H1 (cell line): Measurements from ENCODE around the gene WDR64. TPM values are rescaled to one million over a fixed set of nuclear protein-coding genes. Genes with fewer than 3 reads are reported as not detected.

Experiments used
- CREB1 ChIP-seq: IDR thresholded peaks from 2 replicates; pipeline ENCODE4 v1.6.1; 2012; ENCODE audit warnings: inconsistent platforms
- E2F6 ChIP-seq: IDR thresholded peaks from 2 replicates; pipeline ENCODE4 v1.6.1; 2012; ENCODE audit warnings: inconsistent platforms
- GTF2F1 ChIP-seq: IDR thresholded peaks from 2 replicates; pipeline ENCODE4 v1.6.1; 2012; ENCODE audit warnings: low read depth, low read length, improper control_type of control experiment, borderline replicate concordance
- KDM5A ChIP-seq: fragments of 200-600 bp; IDR thresholded peaks from 2 replicates; pipeline ENCODE4 v1.7.1; 2012; ENCODE audit warnings: mild to moderate bottlenecking, low read length, inconsistent platforms, mixed read lengths
- MAX ChIP-seq: IDR thresholded peaks from 2 replicates; pipeline ENCODE4 v1.6.1; 2012; ENCODE audit warnings: inconsistent platforms
- RNF2 ChIP-seq: fragments of 200-900, 300-1000 bp; sonication (generic); IDR thresholded peaks from 2 replicates; pipeline ENCODE4 v1.7.1; 2016; ENCODE audit warnings: borderline replicate concordance, low read depth, mild to moderate bottlenecking, antibody characterized with exemption, low read length; ENCODE audit not compliant: poor library complexity, severe bottlenecking; ENCODE audit errors: missing control alignments
- SAP30 ChIP-seq: fragments of 300-600 bp; sonication (generic); IDR thresholded peaks from 2 replicates; pipeline ENCODE4 v1.7.1; 2012; ENCODE audit warnings: low read length, moderate library complexity, mild to moderate bottlenecking, inconsistent platforms; ENCODE audit not compliant: insufficient read depth, insufficient replicate concordance
- SUZ12 ChIP-seq: fragments of 200-600 bp; sonication (generic); IDR thresholded peaks from 2 replicates; pipeline ENCODE4 v1.6.1; 2012; ENCODE audit warnings: mild to moderate bottlenecking, inconsistent platforms, low read length, moderate library complexity, mixed read lengths
- polyA plus RNA-seq, 7 experiments: library from polyadenylated mRNA; depleted of rRNA in 3 of 7; stranded (reverse) in 5 of 7; unstranded in 2 of 7; fragments of >200 nt in 5 of 7; fragments of 200-250 nt in 2 of 7; gene quantifications; 1 replicate in 5 of 7; 2 replicates in 1 of 7; 4 replicates in 1 of 7; pipeline versions ENCODE4 v1.2.1 to v1.2.3, GENCODE V29; 2011 to 2013; ENCODE audit warnings: missing spikeins in 2 of 7, mixed read lengths in 2 of 7
- total RNA-seq: library from RNA; stranded (reverse); fragmentation: NEBNext Ultra II Directional; extraction: Animal tissue kit (Norgen Biotek cat#: 25700); gene quantifications from 2 replicates; pipeline ENCODE4 v1.2.1, GENCODE V29; 2021
- TF ChIP-seq, protein P1 (sequence below): fragments of 300-600 bp; sonication (generic); IDR thresholded peaks from 2 replicates; pipeline ENCODE4 v1.7.1; 2012; ENCODE audit warnings: low read length, moderate library complexity, mild to moderate bottlenecking, inconsistent platforms; ENCODE audit not compliant: insufficient replicate concordance

WDR64 gene
- total and polyA plus RNA-seq, 2 of the 8 experiments (the other 6 are each of a cell fraction or from before 2014, with no cell fraction given) = 0.02 TPM; not detected in 1

DNA sequence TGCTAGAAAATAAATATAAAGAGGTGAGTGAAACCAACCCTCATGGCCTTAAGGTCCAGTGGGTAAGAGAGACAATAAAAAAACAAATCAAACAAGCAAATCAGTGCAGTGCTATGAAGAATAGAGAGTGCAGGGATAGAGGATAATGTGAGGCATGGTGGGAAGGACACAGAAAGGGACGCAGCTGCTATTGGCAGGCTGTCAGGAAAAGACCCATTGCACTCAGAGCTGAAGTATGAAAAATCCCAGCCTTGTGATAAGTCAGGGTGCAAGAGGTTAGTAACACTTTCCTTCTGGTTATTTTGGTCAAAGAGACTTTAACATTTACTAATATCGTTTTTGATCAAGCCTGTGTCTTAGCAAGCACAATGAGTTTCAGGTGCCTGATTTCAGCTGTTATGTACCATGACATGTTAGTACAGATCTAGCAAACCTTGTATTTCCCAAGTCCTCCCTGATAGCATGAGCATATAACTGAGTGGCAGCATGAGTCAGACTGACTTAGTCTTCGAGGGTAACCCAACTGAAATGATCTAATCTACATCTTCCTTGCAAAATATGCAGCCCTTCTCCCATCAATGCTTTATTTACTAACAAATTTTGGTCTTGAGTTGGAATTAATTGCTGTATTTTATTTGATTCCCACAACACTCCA, 43.6 kb upstream of the WDR64 start (continued):
- TF ChIP-seq, protein P1, sequence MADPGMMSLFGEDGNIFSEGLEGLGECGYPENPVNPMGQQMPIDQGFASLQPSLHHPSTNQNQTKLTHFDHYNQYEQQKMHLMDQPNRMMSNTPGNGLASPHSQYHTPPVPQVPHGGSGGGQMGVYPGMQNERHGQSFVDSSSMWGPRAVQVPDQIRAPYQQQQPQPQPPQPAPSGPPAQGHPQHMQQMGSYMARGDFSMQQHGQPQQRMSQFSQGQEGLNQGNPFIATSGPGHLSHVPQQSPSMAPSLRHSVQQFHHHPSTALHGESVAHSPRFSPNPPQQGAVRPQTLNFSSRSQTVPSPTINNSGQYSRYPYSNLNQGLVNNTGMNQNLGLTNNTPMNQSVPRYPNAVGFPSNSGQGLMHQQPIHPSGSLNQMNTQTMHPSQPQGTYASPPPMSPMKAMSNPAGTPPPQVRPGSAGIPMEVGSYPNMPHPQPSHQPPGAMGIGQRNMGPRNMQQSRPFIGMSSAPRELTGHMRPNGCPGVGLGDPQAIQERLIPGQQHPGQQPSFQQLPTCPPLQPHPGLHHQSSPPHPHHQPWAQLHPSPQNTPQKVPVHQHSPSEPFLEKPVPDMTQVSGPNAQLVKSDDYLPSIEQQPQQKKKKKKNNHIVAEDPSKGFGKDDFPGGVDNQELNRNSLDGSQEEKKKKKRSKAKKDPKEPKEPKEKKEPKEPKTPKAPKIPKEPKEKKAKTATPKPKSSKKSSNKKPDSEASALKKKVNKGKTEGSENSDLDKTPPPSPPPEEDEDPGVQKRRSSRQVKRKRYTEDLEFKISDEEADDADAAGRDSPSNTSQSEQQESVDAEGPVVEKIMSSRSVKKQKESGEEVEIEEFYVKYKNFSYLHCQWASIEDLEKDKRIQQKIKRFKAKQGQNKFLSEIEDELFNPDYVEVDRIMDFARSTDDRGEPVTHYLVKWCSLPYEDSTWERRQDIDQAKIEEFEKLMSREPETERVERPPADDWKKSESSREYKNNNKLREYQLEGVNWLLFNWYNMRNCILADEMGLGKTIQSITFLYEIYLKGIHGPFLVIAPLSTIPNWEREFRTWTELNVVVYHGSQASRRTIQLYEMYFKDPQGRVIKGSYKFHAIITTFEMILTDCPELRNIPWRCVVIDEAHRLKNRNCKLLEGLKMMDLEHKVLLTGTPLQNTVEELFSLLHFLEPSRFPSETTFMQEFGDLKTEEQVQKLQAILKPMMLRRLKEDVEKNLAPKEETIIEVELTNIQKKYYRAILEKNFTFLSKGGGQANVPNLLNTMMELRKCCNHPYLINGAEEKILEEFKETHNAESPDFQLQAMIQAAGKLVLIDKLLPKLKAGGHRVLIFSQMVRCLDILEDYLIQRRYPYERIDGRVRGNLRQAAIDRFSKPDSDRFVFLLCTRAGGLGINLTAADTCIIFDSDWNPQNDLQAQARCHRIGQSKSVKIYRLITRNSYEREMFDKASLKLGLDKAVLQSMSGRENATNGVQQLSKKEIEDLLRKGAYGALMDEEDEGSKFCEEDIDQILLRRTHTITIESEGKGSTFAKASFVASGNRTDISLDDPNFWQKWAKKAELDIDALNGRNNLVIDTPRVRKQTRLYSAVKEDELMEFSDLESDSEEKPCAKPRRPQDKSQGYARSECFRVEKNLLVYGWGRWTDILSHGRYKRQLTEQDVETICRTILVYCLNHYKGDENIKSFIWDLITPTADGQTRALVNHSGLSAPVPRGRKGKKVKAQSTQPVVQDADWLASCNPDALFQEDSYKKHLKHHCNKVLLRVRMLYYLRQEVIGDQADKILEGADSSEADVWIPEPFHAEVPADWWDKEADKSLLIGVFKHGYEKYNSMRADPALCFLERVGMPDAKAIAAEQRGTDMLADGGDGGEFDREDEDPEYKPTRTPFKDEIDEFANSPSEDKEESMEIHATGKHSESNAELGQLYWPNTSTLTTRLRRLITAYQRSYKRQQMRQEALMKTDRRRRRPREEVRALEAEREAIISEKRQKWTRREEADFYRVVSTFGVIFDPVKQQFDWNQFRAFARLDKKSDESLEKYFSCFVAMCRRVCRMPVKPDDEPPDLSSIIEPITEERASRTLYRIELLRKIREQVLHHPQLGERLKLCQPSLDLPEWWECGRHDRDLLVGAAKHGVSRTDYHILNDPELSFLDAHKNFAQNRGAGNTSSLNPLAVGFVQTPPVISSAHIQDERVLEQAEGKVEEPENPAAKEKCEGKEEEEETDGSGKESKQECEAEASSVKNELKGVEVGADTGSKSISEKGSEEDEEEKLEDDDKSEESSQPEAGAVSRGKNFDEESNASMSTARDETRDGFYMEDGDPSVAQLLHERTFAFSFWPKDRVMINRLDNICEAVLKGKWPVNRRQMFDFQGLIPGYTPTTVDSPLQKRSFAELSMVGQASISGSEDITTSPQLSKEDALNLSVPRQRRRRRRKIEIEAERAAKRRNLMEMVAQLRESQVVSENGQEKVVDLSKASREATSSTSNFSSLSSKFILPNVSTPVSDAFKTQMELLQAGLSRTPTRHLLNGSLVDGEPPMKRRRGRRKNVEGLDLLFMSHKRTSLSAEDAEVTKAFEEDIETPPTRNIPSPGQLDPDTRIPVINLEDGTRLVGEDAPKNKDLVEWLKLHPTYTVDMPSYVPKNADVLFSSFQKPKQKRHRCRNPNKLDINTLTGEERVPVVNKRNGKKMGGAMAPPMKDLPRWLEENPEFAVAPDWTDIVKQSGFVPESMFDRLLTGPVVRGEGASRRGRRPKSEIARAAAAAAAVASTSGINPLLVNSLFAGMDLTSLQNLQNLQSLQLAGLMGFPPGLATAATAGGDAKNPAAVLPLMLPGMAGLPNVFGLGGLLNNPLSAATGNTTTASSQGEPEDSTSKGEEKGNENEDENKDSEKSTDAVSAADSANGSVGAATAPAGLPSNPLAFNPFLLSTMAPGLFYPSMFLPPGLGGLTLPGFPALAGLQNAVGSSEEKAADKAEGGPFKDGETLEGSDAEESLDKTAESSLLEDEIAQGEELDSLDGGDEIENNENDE = no peak
- no peak for TF ChIP-seq GTF2F1
- TF ChIP-seq E2F6 = no peak
- TF ChIP-seq RNF2 = no peak
- no peak for TF ChIP-seq SUZ12
- no peak for TF ChIP-seq CREB1
- no peak for TF ChIP-seq KDM5A
- no peak for TF ChIP-seq SAP30
- no peak for TF ChIP-seq MAX
